BE2C (cell line): ENCODE results near the gene CDH1.

Source experiments
- DNase-seq: peaks from one replicate; pipeline ENCODE4 v3.0.0-alpha.2; 2020
- H3K27me3 ChIP-seq: fragments of 250-450 bp; sonication (Bioruptor Pico); 2 replicates; pipeline ENCODE4 v1.5.1; 2020; ENCODE audit warnings: mild to moderate bottlenecking
- H3K36me3 ChIP-seq: fragments of 250-450 bp; sonication (Bioruptor Pico); 2 replicates; pipeline ENCODE4 v1.5.1; 2020; ENCODE audit warnings: mild to moderate bottlenecking
- H3K4me1 ChIP-seq: fragments of 250-450 bp; sonication (Bioruptor Pico); 2 replicates; pipeline ENCODE4 v1.5.1; 2020
- H3K4me3 ChIP-seq: 2 replicates; pipeline ENCODE4 v1.5.1; 2011; ENCODE audit warnings: low read depth, low read length
- H3K9me3 ChIP-seq: fragments of 250-450 bp; sonication (Bioruptor Pico); 2 replicates; pipeline ENCODE4 v1.5.1; 2020
- TF ChIP-seq, protein P1 (sequence below): IDR thresholded peaks from 2 replicates; pipeline ENCODE4 v1.5.1; 2012; ENCODE audit warnings: mild to moderate bottlenecking, low read depth, low read length

The CDH1 gene

DNA sequence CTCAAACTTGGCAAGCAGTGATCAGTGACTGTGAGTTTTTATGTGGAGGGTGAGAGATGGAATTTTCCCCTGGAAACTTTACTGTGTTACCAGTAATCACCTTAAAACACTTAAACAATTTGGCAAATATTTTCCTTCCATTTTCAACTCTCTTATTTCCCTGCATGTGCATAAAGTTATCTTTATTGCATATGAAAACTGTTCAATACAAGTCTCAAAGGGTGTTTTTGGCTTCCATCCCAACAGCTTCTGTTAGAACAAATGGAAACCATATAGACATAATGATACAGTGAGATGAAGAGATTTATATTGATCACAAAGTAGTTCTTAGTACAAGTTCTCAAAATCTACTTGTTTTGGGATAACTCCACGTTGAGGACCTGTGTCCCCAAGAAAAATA, 69.9 kb downstream of the CDH1 start:
- DNase-seq, result no peak
- no peak overlapping the region for H3K4me3 ChIP-seq
- H3K9me3 ChIP-seq, result no peaks in the 10 kb centered on the region
- H3K27me3 ChIP-seq, result no peaks in the 10 kb centered on the region
- no peaks in the 10 kb centered on the region for H3K36me3 ChIP-seq
- H3K4me1 ChIP-seq, result no peaks in the 10 kb centered on the region
- TF ChIP-seq, protein P1, sequence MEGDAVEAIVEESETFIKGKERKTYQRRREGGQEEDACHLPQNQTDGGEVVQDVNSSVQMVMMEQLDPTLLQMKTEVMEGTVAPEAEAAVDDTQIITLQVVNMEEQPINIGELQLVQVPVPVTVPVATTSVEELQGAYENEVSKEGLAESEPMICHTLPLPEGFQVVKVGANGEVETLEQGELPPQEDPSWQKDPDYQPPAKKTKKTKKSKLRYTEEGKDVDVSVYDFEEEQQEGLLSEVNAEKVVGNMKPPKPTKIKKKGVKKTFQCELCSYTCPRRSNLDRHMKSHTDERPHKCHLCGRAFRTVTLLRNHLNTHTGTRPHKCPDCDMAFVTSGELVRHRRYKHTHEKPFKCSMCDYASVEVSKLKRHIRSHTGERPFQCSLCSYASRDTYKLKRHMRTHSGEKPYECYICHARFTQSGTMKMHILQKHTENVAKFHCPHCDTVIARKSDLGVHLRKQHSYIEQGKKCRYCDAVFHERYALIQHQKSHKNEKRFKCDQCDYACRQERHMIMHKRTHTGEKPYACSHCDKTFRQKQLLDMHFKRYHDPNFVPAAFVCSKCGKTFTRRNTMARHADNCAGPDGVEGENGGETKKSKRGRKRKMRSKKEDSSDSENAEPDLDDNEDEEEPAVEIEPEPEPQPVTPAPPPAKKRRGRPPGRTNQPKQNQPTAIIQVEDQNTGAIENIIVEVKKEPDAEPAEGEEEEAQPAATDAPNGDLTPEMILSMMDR, result no peak

DNA sequence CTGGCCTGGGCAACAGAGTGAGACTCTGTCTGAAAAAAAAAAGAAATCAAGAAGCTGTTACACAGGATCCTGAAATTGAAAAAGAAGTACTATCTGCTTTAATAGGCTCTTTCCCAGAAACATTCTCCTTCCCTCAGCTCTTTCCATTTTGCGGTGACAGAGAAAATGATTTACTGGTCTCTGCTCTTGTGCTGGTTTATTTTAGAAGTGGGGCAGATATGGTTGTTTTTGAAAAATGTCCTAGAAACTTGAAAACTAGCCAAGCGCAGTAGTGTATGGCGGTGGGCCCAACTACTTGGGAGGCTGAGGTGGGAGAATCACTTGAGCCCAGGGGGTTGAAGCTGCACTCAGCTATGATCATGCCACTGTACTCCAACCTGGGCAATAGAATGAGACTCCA, 77.4 kb downstream of the CDH1 start:
- Histone ChIP-seq H3K36me3 (no peaks in the 10 kb centered on the region), H3K27me3 (no peaks in the 10 kb centered on the region), H3K4me1 (no peaks in the 10 kb centered on the region), H3K9me3 (no peaks in the 10 kb centered on the region), H3K4me3 (no peak overlapping the region)
- TF ChIP-seq, protein P1, result no peak
- DNase-seq, result no peak

DNA sequence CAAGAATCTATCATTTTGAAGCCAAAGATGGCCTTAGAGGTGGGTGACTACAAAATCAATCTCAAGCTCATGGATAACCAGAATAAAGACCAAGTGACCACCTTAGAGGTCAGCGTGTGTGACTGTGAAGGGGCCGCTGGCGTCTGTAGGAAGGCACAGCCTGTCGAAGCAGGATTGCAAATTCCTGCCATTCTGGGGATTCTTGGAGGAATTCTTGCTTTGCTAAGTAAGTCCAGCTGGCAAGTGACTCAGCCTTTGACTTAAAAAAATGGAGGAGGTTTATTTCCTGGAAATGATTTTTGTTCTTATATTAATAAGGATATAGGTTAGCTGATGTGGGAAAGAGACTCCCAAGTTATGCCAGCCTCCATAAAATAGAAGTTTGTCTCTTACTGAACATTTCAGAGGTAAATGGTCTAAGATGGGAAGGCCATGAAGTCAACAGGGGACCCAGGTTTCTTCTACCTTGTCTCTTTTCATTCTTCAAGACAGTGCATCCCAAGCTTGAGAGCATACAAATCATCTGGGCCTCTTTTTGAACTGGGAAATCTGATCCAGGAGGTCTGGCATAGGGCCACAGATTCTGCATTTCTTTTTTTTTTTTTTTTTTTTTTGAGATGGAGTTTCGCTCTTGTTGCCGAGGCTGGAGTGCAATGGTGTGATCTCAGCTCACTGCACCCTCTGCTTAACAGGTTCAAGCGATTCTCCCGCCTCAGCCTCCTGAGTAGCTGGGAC, 86.5 kb downstream of the CDH1 start:
- H3K9me3 ChIP-seq, result no peaks in the 10 kb centered on the region
- no peak for DNase-seq
- H3K4me3 ChIP-seq, result no peak overlapping the region
- H3K27me3 ChIP-seq, result no peaks in the 10 kb centered on the region
- TF ChIP-seq, protein P1, result no peak
- H3K4me1 ChIP-seq, result no peaks in the 10 kb centered on the region
- no peaks in the 10 kb centered on the region for H3K36me3 ChIP-seq

DNA sequence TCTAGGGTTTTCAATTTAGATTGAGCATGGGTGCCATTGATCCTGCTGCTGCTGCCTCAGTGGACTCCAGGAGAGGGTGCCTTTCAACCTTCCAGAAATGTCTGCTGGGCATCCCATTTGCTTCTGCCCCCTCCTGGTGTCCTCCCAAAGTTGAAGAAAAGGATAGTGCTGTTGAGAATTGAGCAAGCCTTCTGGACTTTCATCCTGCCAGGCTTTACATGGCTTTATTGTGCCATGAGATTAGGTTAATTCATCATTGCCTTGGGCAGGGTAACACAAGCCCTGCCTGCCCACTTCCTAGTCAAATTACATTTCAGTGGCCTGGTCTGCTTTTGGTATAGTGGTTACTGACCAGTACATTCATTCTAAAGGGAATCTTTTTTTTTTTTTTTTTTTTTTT, 88.3 kb downstream of the CDH1 start:
- no peaks in the 10 kb centered on the region for H3K27me3 ChIP-seq
- no peaks in the 10 kb centered on the region for H3K36me3 ChIP-seq
- no peak overlapping the region for H3K4me3 ChIP-seq
- TF ChIP-seq, protein P1, result no peak
- no peaks in the 10 kb centered on the region for H3K4me1 ChIP-seq
- no peak for DNase-seq
- H3K9me3 ChIP-seq, result no peaks in the 10 kb centered on the region

DNA sequence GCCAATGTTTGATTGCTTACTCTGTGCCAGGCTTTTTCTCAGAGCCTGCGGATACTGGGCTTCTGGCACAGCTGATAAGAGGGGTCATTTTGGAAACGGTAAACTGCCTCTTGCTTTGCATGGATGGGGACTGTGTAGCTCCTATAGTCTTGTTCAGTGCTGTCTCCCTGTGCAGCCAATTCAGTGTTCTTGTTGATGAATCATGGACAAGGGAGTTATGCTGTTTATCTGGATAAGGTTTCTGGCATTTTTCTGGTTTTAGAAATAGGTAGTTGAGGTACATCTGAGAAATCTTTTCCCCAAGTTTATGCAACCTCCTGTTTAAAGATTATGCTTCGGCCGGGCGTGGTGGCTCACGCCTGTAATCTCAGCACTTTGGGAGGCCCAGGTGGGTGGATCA, 89.6 kb downstream of the CDH1 start:
- no peaks in the 10 kb centered on the region for H3K27me3 ChIP-seq
- H3K36me3 ChIP-seq, result no peaks in the 10 kb centered on the region
- no peaks in the 10 kb centered on the region for H3K4me1 ChIP-seq
- TF ChIP-seq, protein P1, result no peak
- no peak overlapping the region for H3K4me3 ChIP-seq
- no peaks in the 10 kb centered on the region for H3K9me3 ChIP-seq
- no peak for DNase-seq

DNA sequence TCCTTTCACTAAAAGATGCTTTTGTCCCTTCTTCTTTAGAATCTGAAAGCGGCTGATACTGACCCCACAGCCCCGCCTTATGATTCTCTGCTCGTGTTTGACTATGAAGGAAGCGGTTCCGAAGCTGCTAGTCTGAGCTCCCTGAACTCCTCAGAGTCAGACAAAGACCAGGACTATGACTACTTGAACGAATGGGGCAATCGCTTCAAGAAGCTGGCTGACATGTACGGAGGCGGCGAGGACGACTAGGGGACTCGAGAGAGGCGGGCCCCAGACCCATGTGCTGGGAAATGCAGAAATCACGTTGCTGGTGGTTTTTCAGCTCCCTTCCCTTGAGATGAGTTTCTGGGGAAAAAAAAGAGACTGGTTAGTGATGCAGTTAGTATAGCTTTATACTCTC, 96.2 kb downstream of the CDH1 start:
- no peaks in the 10 kb centered on the region for H3K4me1 ChIP-seq
- no peak for DNase-seq
- TF ChIP-seq, protein P1, result no peak
- H3K27me3 ChIP-seq, result no peaks in the 10 kb centered on the region
- no peaks in the 10 kb centered on the region for H3K9me3 ChIP-seq
- H3K4me3 ChIP-seq, result no peak overlapping the region
- H3K36me3 ChIP-seq, result no peaks in the 10 kb centered on the region
